ENCODE data around the gene SLC37A3.

SLC37A3 gene

GRCh38 chr7:140284062-140284461, 114.3 kb downstream of the SLC37A3 start:
- FAIRE-seq (no peak), DNase-seq (ENCODE audit: insufficient read length, low spot score) (no peak)
- TF ChIP-seq, protein P1, sequence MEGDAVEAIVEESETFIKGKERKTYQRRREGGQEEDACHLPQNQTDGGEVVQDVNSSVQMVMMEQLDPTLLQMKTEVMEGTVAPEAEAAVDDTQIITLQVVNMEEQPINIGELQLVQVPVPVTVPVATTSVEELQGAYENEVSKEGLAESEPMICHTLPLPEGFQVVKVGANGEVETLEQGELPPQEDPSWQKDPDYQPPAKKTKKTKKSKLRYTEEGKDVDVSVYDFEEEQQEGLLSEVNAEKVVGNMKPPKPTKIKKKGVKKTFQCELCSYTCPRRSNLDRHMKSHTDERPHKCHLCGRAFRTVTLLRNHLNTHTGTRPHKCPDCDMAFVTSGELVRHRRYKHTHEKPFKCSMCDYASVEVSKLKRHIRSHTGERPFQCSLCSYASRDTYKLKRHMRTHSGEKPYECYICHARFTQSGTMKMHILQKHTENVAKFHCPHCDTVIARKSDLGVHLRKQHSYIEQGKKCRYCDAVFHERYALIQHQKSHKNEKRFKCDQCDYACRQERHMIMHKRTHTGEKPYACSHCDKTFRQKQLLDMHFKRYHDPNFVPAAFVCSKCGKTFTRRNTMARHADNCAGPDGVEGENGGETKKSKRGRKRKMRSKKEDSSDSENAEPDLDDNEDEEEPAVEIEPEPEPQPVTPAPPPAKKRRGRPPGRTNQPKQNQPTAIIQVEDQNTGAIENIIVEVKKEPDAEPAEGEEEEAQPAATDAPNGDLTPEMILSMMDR (IDR thresholded peaks at IDR 0.05; ENCODE audit: insufficient read depth, missing control alignments), result no peak

Data from D721Med (cell line).